AG09309 (cell line): ENCODE measurements around the gene USP50.
"Not testable (repeated sequence)": the region's sequence is repeated elsewhere in the genome, so short reads cannot be mapped to it uniquely, and the experiment has no call there.

ENCODE experiments used
- DNase-seq: peaks from one replicate; pipeline ENCODE4 v3.0.0-alpha.2; 2010; ENCODE audit warnings: low read depth
- H3K4me3 ChIP-seq: 2 replicates; pipeline ENCODE4 v1.5.1; 2011; ENCODE audit warnings: mild to moderate bottlenecking, low read depth, low read length, moderate library complexity; ENCODE audit not compliant: control insufficient read depth
- CTCF ChIP-seq: IDR thresholded peaks from 2 replicates; pipeline ENCODE4 v1.5.1; 2011; ENCODE audit warnings: mild to moderate bottlenecking, low read depth, low read length, inconsistent platforms; ENCODE audit not compliant: insufficient read depth, control insufficient read depth; ENCODE audit errors: missing control alignments

Gene USP50

DNA sequence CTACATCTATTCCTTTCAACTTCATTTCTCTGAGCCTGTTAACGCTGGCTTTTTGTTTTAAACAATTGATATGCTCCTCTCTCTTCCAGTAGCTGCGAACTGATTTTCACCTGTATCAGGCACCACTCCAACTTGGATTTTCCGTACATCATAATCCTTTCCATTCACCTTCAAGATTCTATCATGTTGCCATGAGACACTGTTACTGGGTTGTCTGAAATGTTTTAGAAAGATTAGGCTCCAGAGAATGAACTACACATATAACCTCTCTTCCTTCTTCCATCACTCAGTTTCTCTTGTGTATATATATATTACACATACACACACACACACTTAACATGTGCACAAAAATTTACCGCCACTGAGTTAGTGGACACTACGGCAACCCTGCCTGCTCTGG, at the start of gene USP50:
Gene USP50 (minus strand): TSS at position 101 of the 400 bp plus-strand sequence. CDS start 141 bp downstream, outside the sequence.
- H3K4me3 ChIP-seq: no peak within 1 kb of the TSS
- TF ChIP-seq CTCF: no peak
- DNase-seq: no peak

DNA sequence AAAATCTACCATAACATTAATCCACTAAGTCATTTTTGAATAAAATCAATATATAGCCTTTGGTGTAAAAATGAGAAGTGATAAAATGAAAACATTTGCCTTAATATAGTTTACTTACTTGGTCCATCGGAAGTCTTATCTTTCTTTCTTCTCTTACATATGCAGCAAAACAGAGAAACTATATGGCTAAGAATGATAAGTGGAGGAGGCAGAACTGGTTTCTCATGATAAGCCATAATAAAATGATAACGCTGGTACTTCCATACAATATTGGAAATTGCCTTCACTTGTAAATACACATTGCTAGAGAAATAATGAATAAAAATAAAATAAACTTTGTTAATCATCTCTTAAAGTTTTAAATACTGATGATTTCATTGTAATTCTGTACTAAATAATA, 47.8 kb upstream of the USP50 start:
- DNase-seq: no peak
- H3K4me3 ChIP-seq: no peak overlapping the region
- TF ChIP-seq CTCF: no peak

DNA sequence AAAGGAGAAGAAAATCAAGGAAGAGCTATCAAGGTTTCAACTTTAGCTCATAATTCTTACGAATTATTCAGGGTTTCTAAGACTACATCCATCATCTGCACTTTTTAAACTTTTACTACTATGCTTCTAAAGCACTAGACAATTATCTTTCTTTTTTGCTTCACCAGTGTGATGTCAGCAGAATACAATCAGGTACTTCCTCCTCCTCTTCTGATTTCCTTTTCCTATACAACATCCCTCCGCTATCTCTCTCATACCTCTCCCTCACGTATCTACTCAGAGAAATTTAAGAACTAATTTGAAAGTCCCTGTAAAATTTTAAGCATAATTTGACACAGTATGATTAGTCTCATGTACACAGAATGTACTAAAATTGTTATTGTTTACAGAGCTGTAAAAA, 47.3 kb upstream of the USP50 start:
- TF ChIP-seq CTCF: no peak
- DNase-seq: no peak
- H3K4me3 ChIP-seq: no peak overlapping the region

- DNase-seq: no peak
- no peak overlapping the region for H3K4me3 ChIP-seq
- TF ChIP-seq CTCF: no peak
Observed at GRCh38 chr15:50590288-50590687, 43.8 kb upstream of the USP50 start.

DNA sequence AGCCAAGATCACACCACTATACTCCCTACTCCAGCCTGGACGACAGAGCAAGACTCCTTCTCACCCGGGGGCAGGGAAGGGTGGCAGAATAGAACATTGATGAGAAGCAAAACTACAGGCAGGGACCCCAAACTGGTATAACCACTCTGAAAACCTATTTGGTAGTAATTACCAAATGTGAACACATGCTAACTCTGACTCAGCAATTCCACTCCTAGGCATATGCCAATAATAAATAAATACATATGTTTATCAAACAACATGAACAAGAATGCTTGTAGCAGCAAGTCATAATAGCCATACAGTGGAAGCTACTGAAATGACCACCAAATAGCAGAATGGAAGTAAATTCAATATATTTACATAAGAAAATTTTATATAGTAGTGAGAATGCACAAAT, 31.0 kb upstream of the USP50 start:
- no peak for TF ChIP-seq CTCF
- DNase-seq: no peak
- H3K4me3 ChIP-seq: no peak overlapping the region

DNA sequence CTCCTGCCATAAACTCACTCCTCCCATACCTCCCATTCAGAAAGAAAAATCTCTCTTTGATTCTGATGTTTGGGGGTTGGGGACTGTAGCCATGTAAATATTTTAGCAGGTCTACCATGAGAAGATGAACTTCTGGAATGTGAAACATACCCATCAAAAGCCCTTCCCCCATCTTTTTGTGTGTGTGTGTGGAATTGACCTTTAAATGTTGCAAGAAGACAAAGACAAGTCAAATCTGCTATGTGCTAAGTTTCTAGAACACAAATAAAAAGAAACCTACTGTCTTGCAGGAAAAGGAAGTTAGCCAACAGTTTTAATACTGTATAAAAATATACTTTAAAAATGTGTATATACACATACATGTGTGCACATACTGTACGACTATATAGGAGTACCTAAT, 29.7 kb upstream of the USP50 start:
- TF ChIP-seq CTCF: no peak
- no peak overlapping the region for H3K4me3 ChIP-seq
- no peak for DNase-seq

DNA sequence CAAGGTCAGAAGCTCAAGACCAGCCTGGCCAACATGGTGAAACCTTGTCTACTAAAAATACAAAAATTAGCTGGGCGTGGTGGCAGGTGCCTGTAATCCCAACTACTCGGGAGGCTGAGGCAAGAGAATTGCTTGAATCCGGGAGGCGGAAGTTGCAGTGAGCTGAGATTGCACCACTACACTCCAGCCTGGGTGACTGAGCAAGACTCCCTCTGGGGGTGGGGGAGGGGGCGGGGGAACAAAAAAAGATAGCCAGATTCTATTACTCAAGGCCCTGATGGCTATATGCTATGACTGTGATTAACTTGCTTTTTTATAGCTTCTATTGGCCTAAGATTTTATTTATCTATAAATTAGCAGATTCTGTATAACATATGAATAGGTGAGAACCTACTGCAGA, 27.4 kb upstream of the USP50 start:
- not testable (repeated sequence) for DNase-seq

More for the DNA sequence above, 27.4 kb upstream of the USP50 start:
- not testable (repeated sequence) for H3K4me3 ChIP-seq
